GM23338 (cell line): ENCODE results near the gene CYP4B1. TPM values are rescaled to one million over a fixed set of nuclear protein-coding genes. Genes with fewer than 3 reads are reported as not detected.
"Not testable (repeated sequence)": the region's sequence is repeated elsewhere in the genome, so short reads cannot be mapped to it uniquely, and the experiment has no call there.

ENCODE experiments used
- ATAC-seq: fragments of 200-7000 bp; cut with Tn5 transposase; 3 replicates; pipeline ENCODE4 v1.9.1; 2020
- DNase-seq: peaks from one replicate; pipeline ENCODE4 v3.0.0-alpha.2; 2015; ENCODE audit warnings: low spot score
- H2AFZ ChIP-seq: fragments of 200-600 bp; sonication (generic); 2 replicates; pipeline ENCODE4 v1.8.0; 2016; ENCODE audit warnings: antibody characterized with exemption, mild to moderate bottlenecking, moderate library complexity
- H3F3A ChIP-seq: fragments of 200-600 bp; sonication (generic); replicated peaks from 2 replicates; pipeline ENCODE4 v1.8.0; 2017; ENCODE audit warnings: antibody characterized with exemption, mixed run types, low read depth
- H3K27ac ChIP-seq: fragments of 200-600 bp; sonication (generic); 2 replicates; pipeline ENCODE4 v1.6.1; 2016; ENCODE audit warnings: low read depth
- H3K27me3 ChIP-seq: fragments of 200-600 bp; sonication (generic); 2 replicates; pipeline ENCODE4 v1.8.0; 2016; ENCODE audit warnings: mild to moderate bottlenecking, mixed run types, moderate library complexity; ENCODE audit not compliant: insufficient read depth
- H3K36me3 ChIP-seq: fragments of 200-600 bp; sonication (generic); 2 replicates; pipeline ENCODE4 v1.8.0; 2016; ENCODE audit warnings: mild to moderate bottlenecking; ENCODE audit not compliant: insufficient read depth
- H3K4me1 ChIP-seq: fragments of 200-600 bp; sonication (generic); 2 replicates; pipeline ENCODE4 v1.8.0; 2016; ENCODE audit warnings: mild to moderate bottlenecking, moderate library complexity; ENCODE audit not compliant: insufficient read depth
- H3K4me2 ChIP-seq: fragments of 200-600 bp; sonication (generic); 2 replicates; pipeline ENCODE4 v1.7.1; 2017; ENCODE audit warnings: mixed run types
- H3K4me3 ChIP-seq: fragments of 200-600 bp; sonication (generic); 2 replicates; pipeline ENCODE4 v1.6.1; 2016; ENCODE audit warnings: mixed run types
- H3K79me2 ChIP-seq: fragments of 200-600 bp; sonication (generic); replicated peaks from 2 replicates; pipeline ENCODE4 v1.8.0; 2017; ENCODE audit warnings: mild to moderate bottlenecking; ENCODE audit not compliant: insufficient read depth
- H3K9me2 ChIP-seq: fragments of 200-600 bp; sonication (generic); 2 replicates; pipeline ENCODE4 v1.8.0; 2017; ENCODE audit not compliant: insufficient read depth
- H4K20me1 ChIP-seq: fragments of 200-600 bp; sonication (generic); replicated peaks from 2 replicates; pipeline ENCODE4 v1.8.0; 2017; ENCODE audit warnings: mild to moderate bottlenecking; ENCODE audit not compliant: insufficient read depth
- H3K27ac Mint-ChIP-seq: 2 replicates; pipeline ENCODE4 v1.8.0; 2020; ENCODE audit warnings: inconsistent platforms, mild to moderate bottlenecking, moderate library complexity, mixed read lengths
- H3K27me3 Mint-ChIP-seq: 3 replicates; pipeline ENCODE4 v1.8.0; 2022; ENCODE audit warnings: low read depth, mild to moderate bottlenecking, moderate library complexity, mixed read lengths, inconsistent platforms; ENCODE audit not compliant: insufficient read depth, poor library complexity
- H3K36me3 Mint-ChIP-seq: 3 replicates; pipeline ENCODE4 v1.8.0; 2021; ENCODE audit warnings: low read depth, mild to moderate bottlenecking, inconsistent platforms, moderate library complexity, mixed read lengths
- H3K4me1 Mint-ChIP-seq: 3 replicates; pipeline ENCODE4 v1.8.0; 2020; ENCODE audit warnings: mild to moderate bottlenecking, inconsistent platforms, mixed read lengths
- H3K4me3 Mint-ChIP-seq: 3 replicates; pipeline ENCODE4 v1.8.0; 2021; ENCODE audit warnings: moderate library complexity, mild to moderate bottlenecking, inconsistent platforms, mixed read lengths
- H3K9me3 Mint-ChIP-seq: 3 replicates; pipeline ENCODE4 v1.8.0; 2020; ENCODE audit warnings: moderate library complexity, mild to moderate bottlenecking, inconsistent platforms, mixed read lengths
- CREB1 ChIP-seq: fragments of 250-450 bp; sonication (Bioruptor Pico); IDR thresholded peaks from 2 replicates; pipeline ENCODE4 v1.5.0; 2020; ENCODE audit warnings: low read depth, mild to moderate bottlenecking, moderate library complexity
- EZH2 ChIP-seq: fragments of 200-600 bp; sonication (generic); IDR thresholded peaks from one replicate; pipeline ENCODE4 v1.8.0; 2017; ENCODE audit warnings: antibody characterized with exemption, mild to moderate bottlenecking, low read depth; ENCODE audit not compliant: unreplicated experiment
- JUNB ChIP-seq: IDR thresholded peaks from one replicate; pipeline ENCODE4 v1.6.1; 2016; ENCODE audit warnings: antibody characterized with exemption; ENCODE audit not compliant: unreplicated experiment
- polyA plus RNA-seq: library from polyadenylated mRNA; unstranded; fragments of >200 nt; fragmentation: Nextera tagmentation; extraction: Ambion mirVana; gene quantifications from 2 replicates; pipeline ENCODE4 v1.2.1, GENCODE V29; 2016
- total RNA-seq: library from RNA; depleted of rRNA; stranded (reverse); fragments of >200 nt; shearing (Covaris generic); gene quantifications from 2 replicates; pipeline ENCODE4 v1.2.3, GENCODE V29; 2014
- TF ChIP-seq, protein P1 (sequence below): fragments of 250-450 bp; sonication (Bioruptor Pico); IDR thresholded peaks from 2 replicates; pipeline ENCODE4 v1.5.0; 2020; ENCODE audit warnings: mild to moderate bottlenecking, moderate library complexity
- TF ChIP-seq, protein P2 (sequence below), 2 experiments: fragments of 200-600 bp in 1 of 2; sonication (generic) in 1 of 2; conservative IDR thresholded peaks; 2 replicates each; pipeline versions ENCODE4 v1.5.1 to v1.6.1; 2016 to 2017; ENCODE audit warnings: antibody characterized with exemption in 2 of 2, low read depth in 2 of 2, mild to moderate bottlenecking in 2 of 2, moderate library complexity in 1 of 2

CYP4B1 gene
- total and polyA plus RNA-seq, 2 experiments from 2014 or later = not detected

DNA sequence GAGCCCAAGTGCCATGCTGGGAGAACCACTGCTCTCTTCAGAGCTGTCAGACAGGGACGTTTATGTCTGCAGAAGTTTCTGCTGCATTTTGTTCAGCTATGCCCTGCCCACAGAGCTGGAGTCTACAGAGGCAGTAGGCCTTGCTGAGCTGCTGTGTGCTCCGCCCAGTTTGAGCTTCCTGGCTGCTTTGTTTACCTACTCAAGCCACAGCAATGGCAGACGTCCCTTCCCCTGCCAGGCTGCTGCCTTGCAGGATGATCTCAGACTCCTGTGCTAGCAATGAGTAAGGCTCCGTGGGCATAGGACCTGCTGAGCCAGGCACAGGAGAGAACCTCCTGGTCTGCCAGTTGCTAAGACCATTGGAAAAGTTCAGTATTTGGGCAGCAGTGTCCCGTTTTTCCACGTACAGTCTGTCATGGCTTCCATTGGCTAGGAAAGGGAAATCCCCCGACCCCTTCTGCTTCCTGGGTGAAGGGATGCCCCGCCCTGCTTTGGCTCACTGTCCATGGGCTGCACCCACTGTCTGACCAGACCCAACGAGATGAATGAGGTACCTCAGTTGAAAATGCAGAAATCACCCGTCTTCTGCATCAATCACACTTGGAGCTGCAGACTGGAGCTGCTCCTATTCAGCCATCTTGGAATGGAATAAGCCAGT lies 31.9 kb downstream of the CYP4B1 start:
- Histone ChIP-seq H3K4me1 (no peaks in the 10 kb centered on the region), H3K4me2 (no peak overlapping the region), H3K4me3 (no peak overlapping the region), H4K20me1 (no peaks in the 10 kb centered on the region), H3F3A (no peaks in the 10 kb centered on the region), H3K79me2 (no peaks in the 10 kb centered on the region), H3K27ac (no peak overlapping the region), H2AFZ (no peak overlapping the region), H3K9me2 (0 out of 2 replicates have a peak, but pooled peaks cover 5% of the 10 kb centered on the region), H3K27me3 (no peaks in the 10 kb centered on the region), H3K36me3 (no peaks in the 10 kb centered on the region)
- DNase-seq (no peak), ATAC-seq (no peak)
- Mint-ChIP-seq H3K27ac (no peak overlapping the region), H3K4me1 (no peaks in the 10 kb centered on the region), H3K4me3 (no peak overlapping the region), H3K36me3 (no peaks in the 10 kb centered on the region), H3K27me3 (peaks cover 8% of the 10 kb centered on the region), H3K9me3 (peaks cover 12% of the 10 kb centered on the region)
- TF ChIP-seq CREB1 (CRISPR knock-in tag) = no peak
- no peak for TF ChIP-seq JUNB
- TF ChIP-seq, protein P1, sequence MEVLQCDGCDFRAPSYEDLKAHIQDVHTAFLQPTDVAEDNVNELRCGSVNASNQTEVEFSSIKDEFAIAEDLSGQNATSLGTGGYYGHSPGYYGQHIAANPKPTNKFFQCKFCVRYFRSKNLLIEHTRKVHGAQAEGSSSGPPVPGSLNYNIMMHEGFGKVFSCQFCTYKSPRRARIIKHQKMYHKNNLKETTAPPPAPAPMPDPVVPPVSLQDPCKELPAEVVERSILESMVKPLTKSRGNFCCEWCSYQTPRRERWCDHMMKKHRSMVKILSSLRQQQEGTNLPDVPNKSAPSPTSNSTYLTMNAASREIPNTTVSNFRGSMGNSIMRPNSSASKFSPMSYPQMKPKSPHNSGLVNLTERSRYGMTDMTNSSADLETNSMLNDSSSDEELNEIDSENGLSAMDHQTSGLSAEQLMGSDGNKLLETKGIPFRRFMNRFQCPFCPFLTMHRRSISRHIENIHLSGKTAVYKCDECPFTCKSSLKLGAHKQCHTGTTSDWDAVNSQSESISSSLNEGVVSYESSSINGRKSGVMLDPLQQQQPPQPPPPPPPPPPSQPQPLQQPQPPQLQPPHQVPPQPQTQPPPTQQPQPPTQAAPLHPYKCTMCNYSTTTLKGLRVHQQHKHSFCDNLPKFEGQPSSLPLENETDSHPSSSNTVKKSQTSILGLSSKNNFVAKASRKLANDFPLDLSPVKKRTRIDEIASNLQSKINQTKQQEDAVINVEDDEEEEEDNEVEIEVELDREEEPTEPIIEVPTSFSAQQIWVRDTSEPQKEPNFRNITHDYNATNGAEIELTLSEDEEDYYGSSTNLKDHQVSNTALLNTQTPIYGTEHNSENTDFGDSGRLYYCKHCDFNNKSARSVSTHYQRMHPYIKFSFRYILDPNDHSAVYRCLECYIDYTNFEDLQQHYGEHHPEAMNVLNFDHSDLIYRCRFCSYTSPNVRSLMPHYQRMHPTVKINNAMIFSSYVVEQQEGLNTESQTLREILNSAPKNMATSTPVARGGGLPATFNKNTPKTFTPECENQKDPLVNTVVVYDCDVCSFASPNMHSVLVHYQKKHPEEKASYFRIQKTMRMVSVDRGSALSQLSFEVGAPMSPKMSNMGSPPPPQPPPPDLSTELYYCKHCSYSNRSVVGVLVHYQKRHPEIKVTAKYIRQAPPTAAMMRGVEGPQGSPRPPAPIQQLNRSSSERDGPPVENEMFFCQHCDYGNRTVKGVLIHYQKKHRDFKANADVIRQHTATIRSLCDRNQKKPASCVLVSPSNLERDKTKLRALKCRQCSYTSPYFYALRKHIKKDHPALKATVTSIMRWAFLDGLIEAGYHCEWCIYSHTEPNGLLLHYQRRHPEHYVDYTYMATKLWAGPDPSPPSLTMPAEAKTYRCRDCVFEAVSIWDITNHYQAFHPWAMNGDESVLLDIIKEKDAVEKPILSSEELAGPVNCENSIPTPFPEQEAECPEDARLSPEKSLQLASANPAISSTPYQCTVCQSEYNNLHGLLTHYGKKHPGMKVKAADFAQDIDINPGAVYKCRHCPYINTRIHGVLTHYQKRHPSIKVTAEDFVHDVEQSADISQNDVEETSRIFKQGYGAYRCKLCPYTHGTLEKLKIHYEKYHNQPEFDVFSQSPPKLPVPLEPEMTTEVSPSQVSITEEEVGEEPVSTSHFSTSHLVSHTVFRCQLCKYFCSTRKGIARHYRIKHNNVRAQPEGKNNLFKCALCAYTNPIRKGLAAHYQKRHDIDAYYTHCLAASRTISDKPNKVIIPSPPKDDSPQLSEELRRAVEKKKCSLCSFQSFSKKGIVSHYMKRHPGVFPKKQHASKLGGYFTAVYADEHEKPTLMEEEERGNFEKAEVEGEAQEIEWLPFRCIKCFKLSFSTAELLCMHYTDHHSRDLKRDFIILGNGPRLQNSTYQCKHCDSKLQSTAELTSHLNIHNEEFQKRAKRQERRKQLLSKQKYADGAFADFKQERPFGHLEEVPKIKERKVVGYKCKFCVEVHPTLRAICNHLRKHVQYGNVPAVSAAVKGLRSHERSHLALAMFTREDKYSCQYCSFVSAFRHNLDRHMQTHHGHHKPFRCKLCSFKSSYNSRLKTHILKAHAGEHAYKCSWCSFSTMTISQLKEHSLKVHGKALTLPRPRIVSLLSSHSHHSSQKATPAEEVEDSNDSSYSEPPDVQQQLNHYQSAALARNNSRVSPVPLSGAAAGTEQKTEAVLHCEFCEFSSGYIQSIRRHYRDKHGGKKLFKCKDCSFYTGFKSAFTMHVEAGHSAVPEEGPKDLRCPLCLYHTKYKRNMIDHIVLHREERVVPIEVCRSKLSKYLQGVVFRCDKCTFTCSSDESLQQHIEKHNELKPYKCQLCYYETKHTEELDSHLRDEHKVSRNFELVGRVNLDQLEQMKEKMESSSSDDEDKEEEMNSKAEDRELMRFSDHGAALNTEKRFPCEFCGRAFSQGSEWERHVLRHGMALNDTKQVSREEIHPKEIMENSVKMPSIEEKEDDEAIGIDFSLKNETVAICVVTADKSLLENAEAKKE (CRISPR knock-in tag) = no peak
- TF ChIP-seq EZH2 = no peak

GRCh38 chr1:46835469-46835868 lies 36.6 kb downstream of the CYP4B1 start:
- ATAC-seq, H3K79me2 ChIP-seq, H3K27ac Mint-ChIP-seq, H3K27ac ChIP-seq, H4K20me1 ChIP-seq, H3K27me3 ChIP-seq, H3F3A ChIP-seq, H2AFZ ChIP-seq, H3K9me3 Mint-ChIP-seq, H3K4me3 ChIP-seq, H3K36me3 ChIP-seq, H3K9me2 ChIP-seq, H3K4me1 ChIP-seq, H3K36me3 Mint-ChIP-seq, H3K27me3 Mint-ChIP-seq, H3K4me1 Mint-ChIP-seq, H3K4me3 Mint-ChIP-seq, H3K4me2 ChIP-seq: not testable (repeated sequence)
- DNase-seq = peak; percentile 32
- TF ChIP-seq, protein P2, sequence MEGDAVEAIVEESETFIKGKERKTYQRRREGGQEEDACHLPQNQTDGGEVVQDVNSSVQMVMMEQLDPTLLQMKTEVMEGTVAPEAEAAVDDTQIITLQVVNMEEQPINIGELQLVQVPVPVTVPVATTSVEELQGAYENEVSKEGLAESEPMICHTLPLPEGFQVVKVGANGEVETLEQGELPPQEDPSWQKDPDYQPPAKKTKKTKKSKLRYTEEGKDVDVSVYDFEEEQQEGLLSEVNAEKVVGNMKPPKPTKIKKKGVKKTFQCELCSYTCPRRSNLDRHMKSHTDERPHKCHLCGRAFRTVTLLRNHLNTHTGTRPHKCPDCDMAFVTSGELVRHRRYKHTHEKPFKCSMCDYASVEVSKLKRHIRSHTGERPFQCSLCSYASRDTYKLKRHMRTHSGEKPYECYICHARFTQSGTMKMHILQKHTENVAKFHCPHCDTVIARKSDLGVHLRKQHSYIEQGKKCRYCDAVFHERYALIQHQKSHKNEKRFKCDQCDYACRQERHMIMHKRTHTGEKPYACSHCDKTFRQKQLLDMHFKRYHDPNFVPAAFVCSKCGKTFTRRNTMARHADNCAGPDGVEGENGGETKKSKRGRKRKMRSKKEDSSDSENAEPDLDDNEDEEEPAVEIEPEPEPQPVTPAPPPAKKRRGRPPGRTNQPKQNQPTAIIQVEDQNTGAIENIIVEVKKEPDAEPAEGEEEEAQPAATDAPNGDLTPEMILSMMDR (conservative IDR thresholded peaks at IDR 0.05; ENCODE audit: low read depth in 2 of 2) = peak; percentile 18 to 49; a peak in 3 of 4 replicates

GRCh38 chr1:46846386-46846785 lies 47.5 kb downstream of the CYP4B1 start:
- not testable (repeated sequence) for H2AFZ ChIP-seq, H3K27ac Mint-ChIP-seq, DNase-seq

More at GRCh38 chr1:46846386-46846785, 47.5 kb downstream of the CYP4B1 start:
- not testable (repeated sequence) for H3K4me3 Mint-ChIP-seq, H3K4me1 Mint-ChIP-seq, H3K27me3 ChIP-seq, H3K4me2 ChIP-seq, H3K9me2 ChIP-seq, ATAC-seq, H3F3A ChIP-seq, H3K4me3 ChIP-seq, H3K27me3 Mint-ChIP-seq, H3K27ac ChIP-seq, H3K79me2 ChIP-seq, H4K20me1 ChIP-seq, H3K36me3 ChIP-seq, H3K4me1 ChIP-seq
- H3K9me3 Mint-ChIP-seq = peaks cover 37% of the 10 kb centered on the region
- peaks cover 11% of the 10 kb centered on the region for H3K36me3 Mint-ChIP-seq
